Adipose tissue (tissue), 3 donors: ENCODE measurements around the gene PPL. TPM values are rescaled to one million over a fixed set of nuclear protein-coding genes. Genes with fewer than 3 reads are reported as not detected.
"Not testable (repeated sequence)": the region's sequence is repeated elsewhere in the genome, so short reads cannot be mapped to it uniquely, and the experiment has no call there.

Source experiments
- H3K27ac ChIP-seq: one replicate; pipeline ENCODE4 v1.5.1; 2013; ENCODE audit warnings: low read depth, low read length
- WGBS, 3 donors: extraction: QIAGEN DNeasy Blood & Tissue Kit; methylation state at CpG; one replicate each; pipeline ENCODE4 v1.1.7; 2013; 5-methylcytosine and 5-hydroxymethylcytosine counted together
- polyA plus RNA-seq, 3 donors: library from polyadenylated mRNA; stranded (reverse); fragments of 200-250 nt; gene quantifications; one replicate each; pipeline ENCODE4 v1.2.3, GENCODE V29; 2013
- donor health status: healthy with polysubstance abuse.
- donor health status: Bipolar disorder and iron deficiency.
- donor health status: healthy.

The PPL gene
- polyA plus RNA-seq, 3 donors = 8.1 to 44.6 (median 9.9) TPM

- WGBS, 3 donors = 75 to 94% (median 81%) methylated on average over 9 of the region's 9 CpGs
- not testable (repeated sequence) for H3K27ac ChIP-seq
Observed at GRCh38 chr16:4896761-4897160, 40.2 kb downstream of the PPL start.

DNA sequence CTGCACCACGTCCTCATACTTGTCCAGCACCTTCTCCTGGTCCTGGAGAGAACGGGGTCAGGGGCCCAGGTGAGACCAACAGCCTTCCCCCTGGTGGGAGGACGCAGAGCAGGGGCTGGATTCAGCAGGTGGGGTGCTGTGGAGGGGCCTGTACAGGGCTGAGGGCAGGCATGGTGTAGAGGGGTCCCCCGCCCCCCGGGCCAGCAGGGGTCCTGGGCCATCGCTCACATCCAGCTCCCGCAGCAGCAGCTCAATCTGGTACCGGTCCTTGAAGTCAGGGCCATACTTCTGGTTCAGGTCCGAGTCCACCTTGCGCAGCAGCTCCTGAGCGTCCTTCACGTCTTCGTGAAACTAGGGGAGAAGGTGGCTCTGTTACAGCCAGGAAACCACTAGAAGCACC, 41.6 kb downstream of the PPL start:
- 89 to 91% (median 90%) methylated on average over 13 of the region's 13 CpGs for WGBS, 3 donors
- H3K27ac ChIP-seq = no peak overlapping the region

DNA sequence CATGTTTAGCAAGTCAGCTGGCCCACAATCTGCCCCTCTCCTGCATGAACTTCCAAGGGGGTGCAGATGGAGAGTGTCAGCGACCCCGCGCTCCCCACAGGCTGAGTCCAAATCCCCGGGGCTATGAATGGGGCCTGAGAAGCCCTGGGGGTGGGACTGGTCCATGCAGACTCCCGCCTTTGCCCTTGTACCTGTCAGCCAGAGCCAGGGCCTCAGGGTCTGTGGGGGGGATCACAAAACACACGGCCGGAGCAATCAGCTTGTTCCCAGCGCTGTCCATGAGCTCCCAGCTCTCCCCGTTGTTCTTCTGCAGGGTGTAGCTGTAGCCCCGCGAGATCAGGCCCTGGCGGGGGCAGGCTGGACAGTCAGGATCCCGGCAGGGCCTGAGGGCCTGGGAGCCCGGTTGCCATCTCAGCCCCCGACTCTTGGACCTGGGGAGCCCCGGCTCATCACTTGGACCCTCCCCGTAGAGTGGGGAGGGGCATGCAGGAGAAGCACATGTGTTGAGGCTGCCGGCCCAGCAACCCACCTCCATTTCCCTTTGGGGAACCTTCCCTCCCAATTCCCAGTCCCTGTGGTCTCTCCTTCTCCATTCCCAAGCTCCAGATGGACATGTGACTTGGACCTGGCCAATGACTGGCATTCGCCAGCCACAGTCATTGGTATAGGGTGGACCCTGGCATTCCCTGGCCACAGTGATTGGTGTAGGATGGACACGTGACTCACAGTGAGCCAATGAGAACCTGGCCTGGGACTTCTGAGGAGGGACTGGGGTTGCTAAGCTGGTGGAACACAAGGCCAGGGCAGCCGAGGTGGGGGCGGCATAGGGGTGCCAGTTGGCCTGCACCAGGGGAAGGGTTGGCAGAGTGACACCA, 42.4 kb downstream of the PPL start:
- 89 to 94% (median 91%) methylated on average over 19 to 22 of the region's 22 CpGs for WGBS, 3 donors
- no peak overlapping the region for H3K27ac ChIP-seq

DNA sequence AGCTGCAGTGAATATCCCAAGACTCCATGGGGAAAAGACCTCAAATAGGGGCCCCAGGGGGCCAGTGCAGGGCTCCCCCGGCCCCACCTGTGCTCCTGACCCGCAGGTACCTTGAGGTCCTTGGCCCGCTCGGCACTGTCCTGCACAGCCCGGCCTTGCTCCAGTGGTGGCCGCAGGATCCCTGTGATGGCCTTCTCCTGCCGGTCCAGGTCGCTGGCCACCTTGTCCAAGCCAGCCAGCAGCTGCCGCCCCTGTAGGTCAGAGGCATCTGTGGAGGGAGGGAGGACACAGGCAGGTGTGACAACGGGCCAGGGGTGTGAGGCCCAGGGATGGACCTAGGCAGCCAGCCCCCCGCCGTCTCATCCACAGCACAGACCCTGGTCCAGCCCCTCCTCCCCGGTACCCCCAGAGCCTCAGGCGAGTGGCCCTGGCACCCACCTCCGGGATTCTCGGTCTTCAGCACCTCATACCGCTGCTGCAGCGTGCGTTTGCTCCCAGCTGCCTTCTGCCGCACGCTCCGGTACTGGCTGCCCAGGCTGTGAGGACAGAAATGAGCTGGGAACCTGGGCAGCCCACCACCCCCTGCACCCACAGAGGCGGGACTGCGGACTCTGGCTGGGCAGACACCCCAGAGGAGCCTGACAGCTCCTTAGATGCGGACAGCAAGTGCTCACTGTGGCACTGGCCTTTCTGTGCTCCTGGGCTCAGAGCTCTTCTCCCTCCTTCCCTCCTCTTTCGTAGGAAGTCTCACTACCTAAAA, 43.7 kb downstream of the PPL start:
- WGBS, 3 donors = 91 to 92% (median 91%) methylated on average over 24 to 26 of the region's 26 CpGs

GRCh38 chr16:4892361-4893102, 44.4 kb downstream of the PPL start:
- no peak overlapping the region for H3K27ac ChIP-seq
- 41 to 69% (median 50%) methylated on average over 23 of the region's 23 CpGs for WGBS, 3 donors

More for the DNA sequence above, 43.7 kb downstream of the PPL start:
- H3K27ac ChIP-seq = no peak overlapping the region

DNA sequence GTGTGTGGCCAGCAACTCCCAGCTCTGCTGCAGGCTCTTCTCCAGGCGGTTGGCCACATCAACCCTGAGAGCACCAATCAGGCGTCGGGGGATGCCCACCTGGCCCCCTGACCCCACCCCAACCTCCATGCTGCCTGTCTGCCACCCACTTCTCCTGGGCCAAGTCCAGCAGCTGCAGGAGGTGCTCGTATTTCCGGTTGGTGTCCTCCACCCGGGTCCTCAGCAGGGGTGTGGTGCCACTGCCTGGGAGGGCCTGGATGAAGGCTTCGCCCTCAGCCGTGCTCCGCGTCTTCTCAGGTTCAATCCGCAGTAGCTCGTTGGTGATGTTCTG, 45.1 kb downstream of the PPL start:
- 76 to 81% (median 77%) methylated on average over 12 of the region's 12 CpGs for WGBS, 3 donors
- H3K27ac ChIP-seq = no peak overlapping the region

DNA sequence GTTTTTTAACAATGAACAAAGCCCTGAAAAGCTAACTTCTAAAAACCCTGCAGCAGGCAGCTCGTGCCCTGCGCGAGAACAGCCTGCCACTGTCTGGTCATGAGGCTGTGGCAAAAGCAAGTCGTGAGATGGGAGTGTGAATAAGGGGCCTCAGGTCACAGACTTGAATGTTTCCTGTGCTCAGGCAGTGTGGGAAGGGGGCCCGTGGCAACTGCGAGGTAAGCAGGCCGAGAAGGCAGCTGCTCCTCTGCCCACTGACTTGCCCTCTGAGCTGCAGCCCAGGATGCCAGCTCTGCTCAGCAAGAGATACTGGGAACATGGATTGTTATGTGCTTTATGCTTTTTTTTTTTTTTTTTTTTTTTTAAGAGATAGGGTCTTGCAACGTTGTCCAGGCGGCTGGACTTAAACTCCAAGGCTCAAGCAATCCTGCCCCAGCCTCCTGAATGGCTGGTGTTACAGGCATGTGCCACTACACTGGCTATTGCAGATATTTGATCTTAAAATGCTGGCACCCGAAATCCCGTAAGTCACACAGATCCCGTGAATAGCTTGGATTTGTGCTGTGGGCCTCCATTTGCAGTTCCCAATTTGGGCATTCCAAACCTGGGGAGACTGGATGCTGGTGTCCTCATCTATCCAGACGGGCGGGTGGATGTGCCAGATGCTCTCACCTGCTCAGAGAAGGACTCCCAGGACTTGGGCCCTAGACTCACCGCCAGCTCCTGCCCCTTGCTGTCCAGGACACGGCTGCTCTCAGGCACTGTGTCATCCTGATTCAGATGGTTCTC, 45.7 kb downstream of the PPL start:
- no peak overlapping the region for H3K27ac ChIP-seq
- 88 to 91% (median 89%) methylated on average over 16 of the region's 16 CpGs for WGBS, 3 donors

GRCh38 chr16:4890686-4891085, 46.3 kb downstream of the PPL start:
- 94 to 95% (median 95%) methylated on average over 14 to 16 of the region's 16 CpGs for WGBS, 3 donors
- no peak overlapping the region for H3K27ac ChIP-seq

GRCh38 chr16:4890026-4890425, 46.9 kb downstream of the PPL start:
- 80 to 93% (median 82%) methylated on average over 11 of the region's 11 CpGs for WGBS, 3 donors
- no peak overlapping the region for H3K27ac ChIP-seq

GRCh38 chr16:4888428-4889135, 48.4 kb downstream of the PPL start:
- WGBS, 3 donors = 82 to 87% (median 85%) methylated on average over 9 of the region's 9 CpGs
- no peak overlapping the region for H3K27ac ChIP-seq

GRCh38 chr16:4886151-4886550, 50.8 kb downstream of the PPL start:
- H3K27ac ChIP-seq = no peak overlapping the region
- 95 to 99% (median 98%) methylated on average over 5 of the region's 5 CpGs for WGBS, 3 donors

DNA sequence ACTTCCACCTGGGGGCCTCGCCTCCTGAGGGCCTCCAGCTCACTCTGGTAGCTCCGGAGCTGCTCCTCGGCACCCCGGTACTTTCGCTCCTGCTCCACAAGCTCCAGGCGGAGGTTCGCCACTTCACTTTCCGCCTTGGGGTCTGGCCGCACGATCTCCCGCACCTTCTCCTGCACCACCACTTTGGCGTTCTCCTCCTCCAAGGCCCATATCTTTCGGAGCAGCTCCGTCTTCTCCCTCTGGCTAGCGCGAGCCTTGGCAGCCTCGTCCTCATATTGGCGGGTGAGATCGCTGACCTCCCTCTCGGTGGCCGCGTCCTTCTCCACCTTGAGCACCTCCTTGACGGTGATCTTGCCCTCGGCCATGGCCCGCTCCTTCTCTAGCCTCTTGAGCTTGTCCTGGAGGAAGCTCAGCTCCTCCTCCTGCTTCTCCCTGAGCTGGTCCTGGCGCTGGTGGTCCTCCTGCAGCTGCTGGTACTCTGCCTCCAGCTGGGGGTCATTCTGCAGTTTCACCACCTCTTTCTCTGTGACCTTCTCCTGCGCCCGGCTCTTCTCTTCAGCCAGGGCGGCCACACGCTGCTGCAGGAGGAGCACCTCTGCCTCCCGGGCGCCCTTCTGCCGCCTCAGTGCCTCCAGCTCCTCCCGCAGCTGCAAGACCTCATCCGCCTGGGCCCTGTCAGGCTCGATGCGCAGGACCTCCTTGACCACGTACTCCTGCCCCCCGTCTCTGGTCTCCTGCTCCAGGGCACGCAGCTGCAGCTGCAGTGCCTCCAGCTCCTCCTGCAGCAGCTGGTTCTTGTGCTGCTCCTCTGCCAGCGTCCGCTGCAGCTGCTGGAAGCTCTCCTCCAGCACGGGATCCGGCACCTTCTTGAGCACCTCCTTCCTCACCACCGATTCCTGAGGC, 51.7 kb downstream of the PPL start:
- H3K27ac ChIP-seq = no peak overlapping the region
- 94 to 96% (median 96%) methylated on average over 45 of the region's 45 CpGs for WGBS, 3 donors

- H3K27ac ChIP-seq = no peak overlapping the region
- 94 to 96% (median 95%) methylated on average over 33 to 34 of the region's 34 CpGs for WGBS, 3 donors
Observed at GRCh38 chr16:4884209-4884608, 52.7 kb downstream of the PPL start.

DNA sequence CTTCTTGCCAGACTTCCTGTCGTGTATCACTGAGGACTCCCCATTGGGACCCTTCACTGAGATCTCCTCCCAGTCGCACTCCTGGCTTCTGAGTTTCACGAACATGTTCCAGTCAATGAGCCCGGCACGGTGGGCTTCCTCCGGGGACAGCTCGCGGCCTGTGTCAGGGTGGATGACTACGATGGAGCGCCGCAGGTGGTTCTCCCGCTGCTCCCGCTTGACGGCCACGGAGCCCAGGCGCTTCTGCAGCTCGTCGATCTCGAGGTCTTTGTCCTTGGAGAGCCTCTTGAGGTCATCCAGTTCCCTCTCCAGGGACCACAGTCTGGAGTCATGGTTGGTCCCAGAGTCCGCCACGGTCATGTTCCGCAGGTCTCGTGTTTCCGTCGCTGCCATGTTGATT, 53.4 kb downstream of the PPL start:
- no peak overlapping the region for H3K27ac ChIP-seq
- WGBS, 3 donors = 97 to 98% (median 97%) methylated on average over 25 of the region's 25 CpGs

- H3K27ac ChIP-seq = no peak overlapping the region
- 54 to 81% (median 76%) methylated on average over 11 of the region's 11 CpGs for WGBS, 3 donors
Observed at GRCh38 chr16:4882633-4883285, 54.2 kb downstream of the PPL start.

DNA sequence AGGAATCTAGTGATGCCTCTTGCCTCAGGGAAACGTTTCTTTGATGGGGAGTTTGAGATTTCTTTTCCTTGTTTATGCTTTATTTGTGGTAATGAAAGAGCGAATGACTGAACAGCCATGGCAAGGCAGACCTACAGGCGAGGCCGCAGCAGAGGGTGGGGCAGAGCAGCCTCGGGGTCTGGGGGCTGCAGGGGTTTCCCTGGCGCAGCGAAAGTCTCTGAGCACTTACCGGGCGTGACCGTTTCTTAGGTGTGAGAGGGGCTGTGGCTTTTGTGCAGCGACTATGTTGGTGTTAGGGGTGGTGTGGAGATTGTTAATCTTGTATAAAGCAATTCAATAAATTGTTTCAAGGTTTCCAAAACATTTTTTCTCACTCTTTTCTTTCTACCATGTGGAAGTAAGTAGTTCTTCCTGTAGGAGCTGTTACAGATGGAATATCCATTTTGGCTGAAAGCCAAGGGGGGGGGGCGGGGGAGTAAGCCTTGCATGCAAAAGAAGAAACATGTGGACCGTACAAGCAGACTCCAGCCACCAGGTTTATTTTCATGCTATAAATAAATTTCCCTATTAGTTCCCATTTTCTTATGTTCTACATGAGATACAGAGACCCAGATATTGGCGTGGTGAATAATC, 54.8 kb downstream of the PPL start:
- no peak overlapping the region for H3K27ac ChIP-seq
- WGBS, 3 donors = 64 to 76% (median 74%) methylated on average over 14 of the region's 14 CpGs
